Right cardiac atrium (tissue), 5 donors: ENCODE measurements around the gene CYBB. TPM values are rescaled to one million over a fixed set of nuclear protein-coding genes. Genes with fewer than 3 reads are reported as not detected.

Experiments
- ATAC-seq, 2 donors: fragments of 200-7000 bp; cut with Tn5 transposase; one replicate each; pipeline versions ENCODE4 v1.8.0 to v1.9.1; 2020; ENCODE audit warnings: moderate library complexity in 2 of 2, mild to moderate bottlenecking in 1 of 2
- DNase-seq, 3 donors: peaks; one replicate each; pipeline ENCODE4 v3.0.0-alpha.2; 2020
- H3K27ac ChIP-seq: one replicate; pipeline ENCODE4 v1.5.1; 2013; ENCODE audit warnings: mild to moderate bottlenecking, low read length, control low read depth, moderate library complexity
- H3K27me3 ChIP-seq: one replicate; pipeline ENCODE4 v1.6.1; 2013; ENCODE audit not compliant: control insufficient read depth, insufficient read depth
- H3K4me1 ChIP-seq: one replicate; pipeline ENCODE4 v1.6.1; 2013; ENCODE audit warnings: low read length; ENCODE audit not compliant: control insufficient read depth, insufficient read depth
- H3K4me3 ChIP-seq: one replicate; pipeline ENCODE4 v1.5.1; 2013; ENCODE audit warnings: low read length, control low read depth
- H3K9me3 ChIP-seq: one replicate; pipeline ENCODE4 v1.6.1; 2013; ENCODE audit warnings: low read length; ENCODE audit not compliant: control insufficient read depth
- WGBS: extraction: QIAGEN DNeasy Blood & Tissue Kit; methylation state at CpG from one replicate; pipeline ENCODE4 v1.1.7; 2013; 5-methylcytosine and 5-hydroxymethylcytosine counted together
- intact Hi-C, 4 donors: fragments of 100-400 bp; cut with DNase I; formaldehyde crosslinking; loops; one replicate each; pipeline versions ENCODE4 v1.11.0 to v1.14.0; 2022 to 2023
- polyA plus RNA-seq: library from polyadenylated mRNA; stranded (reverse); fragments of 200-250 nt; gene quantifications from one replicate; pipeline ENCODE4 v1.2.3, GENCODE V29; 2013
- total RNA-seq, 4 donors: library from RNA; stranded (reverse); fragmentation: NEBNext Ultra II Directional; extraction: Animal tissue kit (Norgen Biotek cat#: 25700); gene quantifications; one replicate each; pipeline ENCODE4 v1.2.1, GENCODE V29; 2021
- donor health status: healthy with polysubstance abuse.
- donor health status: DM: no; HTN: yes; CAD: no.
- donor health status: DM: no; HTN: no; CAD: no.
- donor health status: DM: no; HTN: yes; CAD: no; lungs with severe emphysema.
- donor health status: DM: yes; HTN: yes; CAD: no.

CYBB gene
- total and polyA plus RNA-seq, 5 donors = 2.2 to 42.1 (median 28.6) TPM

GRCh38 chrX:37840931-37841330 is 61.1 kb downstream of the CYBB start:
- intact Hi-C loops = no loop called here
- H3K4me1 ChIP-seq = no peaks in the 10 kb centered on the region
- H3K27ac ChIP-seq = no peak overlapping the region
- WGBS = 95% methylated on average over 3 of the region's 3 CpGs
- no peaks in the 10 kb centered on the region for H3K9me3 ChIP-seq
- DNase-seq (no peak), ATAC-seq (no peak)
- H3K4me3 ChIP-seq = no peak overlapping the region
- no peaks in the 10 kb centered on the region for H3K27me3 ChIP-seq

- Histone ChIP-seq H3K9me3 (no peaks in the 10 kb centered on the region), H3K27me3 (no peaks in the 10 kb centered on the region), H3K4me1 (no peaks in the 10 kb centered on the region), H3K27ac (no peak overlapping the region), H3K4me3 (no peak overlapping the region)
- intact Hi-C loops = no loop called here
- DNase-seq (no peak), ATAC-seq (no peak)
These were observed 64.8 kb downstream of the CYBB start for GRCh38 chrX:37844622-37845021.

- Histone ChIP-seq H3K4me3 (no peak overlapping the region), H3K27ac (no peak overlapping the region), H3K27me3 (no peaks in the 10 kb centered on the region), H3K9me3 (no peaks in the 10 kb centered on the region), H3K4me1 (no peaks in the 10 kb centered on the region)
- intact Hi-C loops = no loop called here
- WGBS = 81% methylated on average over 3 of the region's 3 CpGs
- no peak for ATAC-seq
- DNase-seq = no peak
These were observed 66.3 kb downstream of the CYBB start for GRCh38 chrX:37846141-37846540.

GRCh38 chrX:37846558-37846933 is 66.7 kb downstream of the CYBB start:
- Histone ChIP-seq H3K27ac (no peak overlapping the region), H3K27me3 (no peaks in the 10 kb centered on the region), H3K4me1 (no peaks in the 10 kb centered on the region), H3K4me3 (peak overlapping the region; percentile 94), H3K9me3 (no peaks in the 10 kb centered on the region)
- ATAC-seq (no peak), DNase-seq (no peak)
- intact Hi-C loops = no loop called here
- WGBS = 30% methylated on average over 1 of the region's 1 CpG

- H3K9me3 ChIP-seq = no peaks in the 10 kb centered on the region
- H3K4me3 ChIP-seq = peak within 1 kb of the TSS; percentile 94
- ATAC-seq (peak; percentile 99 to 100), DNase-seq (peak; percentile 87 to 93 (median 91))
- H3K27ac ChIP-seq = peak within 1 kb of the TSS; percentile 93
- no peaks in the 10 kb centered on the region for H3K27me3 ChIP-seq
- intact Hi-C loops = no loop called here
- no peaks in the 10 kb centered on the region for H3K4me1 ChIP-seq
- under 1% methylated on average over 67 of the region's 67 CpGs for WGBS
These were observed 67.3 kb downstream of the CYBB start, which contains the start of gene DYNLT3 for GRCh38 chrX:37846934-37847732. DYNLT3 (minus strand) TSS chrX:37847571; CDS start chrX:37847510, 61 bp downstream.

- Histone ChIP-seq H3K4me1 (no peaks in the 10 kb centered on the region), H3K9me3 (no peaks in the 10 kb centered on the region), H3K27ac (peak overlapping the region; percentile 23), H3K4me3 (peak overlapping the region; percentile 94), H3K27me3 (no peaks in the 10 kb centered on the region)
- ATAC-seq = no peak
- intact Hi-C loops = no loop called here
- no peak for DNase-seq
- WGBS = 12% methylated on average over 5 of the region's 5 CpGs
These were observed 67.9 kb downstream of the CYBB start for GRCh38 chrX:37847733-37848197.

GRCh38 chrX:37854148-37854547 is 74.3 kb downstream of the CYBB start:
- no peaks in the 10 kb centered on the region for H3K9me3 ChIP-seq
- ATAC-seq (no peak), DNase-seq (no peak)
- intact Hi-C loops = no loop called here
- WGBS = 71% methylated on average over 3 of the region's 3 CpGs
- H3K27ac ChIP-seq = no peak overlapping the region
- no peaks in the 10 kb centered on the region for H3K27me3 ChIP-seq
- H3K4me1 ChIP-seq = no peaks in the 10 kb centered on the region
- no peak overlapping the region for H3K4me3 ChIP-seq

GRCh38 chrX:37854748-37855147 is 74.9 kb downstream of the CYBB start:
- Histone ChIP-seq H3K4me1 (no peaks in the 10 kb centered on the region), H3K4me3 (no peak overlapping the region), H3K27ac (no peak overlapping the region), H3K9me3 (no peaks in the 10 kb centered on the region), H3K27me3 (no peaks in the 10 kb centered on the region)
- ATAC-seq (no peak), DNase-seq (no peak)
- WGBS = 18% methylated on average over 2 of the region's 2 CpGs
- intact Hi-C loops = no loop called here

GRCh38 chrX:37860721-37861120 is 80.9 kb downstream of the CYBB start:
- no peaks in the 10 kb centered on the region for H3K27me3 ChIP-seq
- no peak overlapping the region for H3K27ac ChIP-seq
- H3K4me1 ChIP-seq = no peaks in the 10 kb centered on the region
- ATAC-seq (no peak), DNase-seq (no peak)
- intact Hi-C loops = no loop called here
- H3K4me3 ChIP-seq = no peak overlapping the region
- 25% methylated on average over 6 of the region's 6 CpGs for whole genome bisulfite sequencing
- H3K9me3 ChIP-seq = no peaks in the 10 kb centered on the region

GRCh38 chrX:37862851-37863250 is 83.0 kb downstream of the CYBB start:
- ATAC-seq (no peak), DNase-seq (no peak)
- intact Hi-C loops = no loop called here
- no peaks in the 10 kb centered on the region for H3K27me3 ChIP-seq
- H3K27ac ChIP-seq = no peak overlapping the region
- H3K4me3 ChIP-seq = no peak overlapping the region
- H3K4me1 ChIP-seq = no peaks in the 10 kb centered on the region
- no peaks in the 10 kb centered on the region for H3K9me3 ChIP-seq
